Stimulated activated CD4-positive, alpha-beta T cell treated with anti-CD3 and anti-CD28 coated beads, Interleukin-4, amount 100 ng/mL, for 1 hour (primary cell): ENCODE results near the gene UBXN7.
"Not testable (repeated sequence)": the region's sequence is repeated elsewhere in the genome, so short reads cannot be mapped to it uniquely, and the experiment has no call there.

ENCODE experiments used
- DNase-seq: peaks from one replicate; pipeline ENCODE4 v3.0.0-alpha.2; 2020

Gene UBXN7

DNA sequence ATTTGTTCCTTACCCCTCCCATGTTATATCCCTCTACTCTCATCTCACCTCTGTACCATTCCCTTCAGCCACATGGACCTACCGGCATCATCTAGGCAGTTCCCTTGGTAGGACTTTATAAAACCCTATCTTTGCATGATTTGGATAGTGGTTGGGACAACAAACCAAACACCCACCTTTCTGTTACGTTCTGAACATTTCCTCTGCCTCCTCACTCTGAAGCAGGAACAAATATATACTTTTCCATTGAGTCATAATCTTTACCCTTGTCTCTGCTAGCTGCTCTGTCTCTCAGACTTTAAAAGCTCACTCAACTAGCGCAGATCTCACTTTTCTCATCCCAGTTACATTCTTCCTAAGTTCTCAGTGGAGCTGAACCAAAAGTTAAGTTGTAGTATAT lies 17.8 kb downstream of the UBXN7 start:
- DNase-seq = no peak

DNA sequence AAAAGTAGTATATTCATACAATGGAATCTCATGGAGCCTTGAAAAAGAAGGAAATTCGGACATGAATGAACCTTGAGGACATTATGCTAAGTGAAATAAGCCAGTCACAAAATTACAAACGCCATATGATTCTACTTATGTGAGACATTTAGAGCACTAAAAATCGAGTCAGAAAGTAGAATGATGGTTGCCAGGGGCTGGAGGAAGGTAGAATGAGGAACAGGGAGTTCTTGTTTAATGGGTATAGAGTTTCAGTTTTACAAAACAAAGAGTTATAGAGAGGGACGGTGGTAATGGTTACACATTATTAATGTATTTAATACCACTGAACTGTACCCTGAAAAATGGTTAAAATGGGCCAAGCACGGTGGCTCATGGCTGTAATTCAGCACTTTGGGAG lies 19.5 kb downstream of the UBXN7 start:
- no peak for DNase-seq

DNA sequence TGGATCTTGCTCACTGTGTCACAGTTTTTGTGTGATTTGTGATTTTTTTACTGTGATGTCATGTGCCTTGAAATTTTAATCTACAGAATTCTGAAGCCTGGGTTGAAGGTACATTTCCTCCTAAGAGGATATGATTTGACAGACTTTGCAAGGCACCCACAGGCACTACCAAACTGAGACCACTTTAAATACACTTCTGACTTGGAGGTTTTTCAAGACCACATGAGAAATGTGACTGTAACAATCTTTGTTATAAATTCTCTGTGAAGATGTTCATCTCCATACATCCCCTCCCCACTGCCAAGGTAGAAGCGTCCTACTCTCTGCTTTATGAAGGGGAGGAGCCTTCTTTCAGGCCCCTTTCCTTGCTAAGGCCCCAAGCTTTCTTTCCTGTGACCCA lies 22.8 kb downstream of the UBXN7 start:
- DNase-seq = no peak

DNA sequence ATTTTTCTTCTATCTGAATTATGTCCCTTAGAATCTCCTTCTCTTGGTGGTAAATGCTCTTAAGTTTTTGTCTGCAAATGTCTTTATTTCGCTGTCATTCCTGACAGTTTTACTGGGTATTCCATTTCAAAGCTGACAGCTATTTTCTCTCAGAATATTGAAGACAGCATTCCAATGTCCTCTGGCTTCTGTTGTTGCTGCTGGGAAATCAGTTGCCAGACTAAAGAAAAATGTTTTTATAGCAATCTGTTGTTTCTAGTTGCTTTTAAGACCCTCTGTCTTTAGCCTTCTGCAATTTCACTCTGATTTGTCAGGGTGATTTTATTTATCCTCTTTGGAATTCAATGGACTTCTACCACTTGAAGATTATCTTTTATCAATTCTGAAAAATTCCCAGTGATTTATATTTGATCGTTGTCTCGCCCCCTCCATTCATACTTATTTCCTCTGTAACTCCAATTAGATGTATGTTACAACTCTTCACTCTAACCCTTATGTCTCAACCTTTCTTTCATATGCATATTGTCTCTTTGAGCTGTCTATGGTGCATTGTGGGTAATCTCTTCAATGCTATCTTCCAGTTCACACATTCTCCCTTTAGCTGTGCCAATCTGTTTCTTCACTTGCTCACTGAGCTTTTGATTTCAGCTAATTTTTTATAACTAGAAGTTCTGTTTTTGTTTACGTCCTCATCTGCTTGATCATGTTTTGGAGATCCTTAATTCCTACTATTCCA lies 23.5 kb downstream of the UBXN7 start:
- no peak for DNase-seq

DNA sequence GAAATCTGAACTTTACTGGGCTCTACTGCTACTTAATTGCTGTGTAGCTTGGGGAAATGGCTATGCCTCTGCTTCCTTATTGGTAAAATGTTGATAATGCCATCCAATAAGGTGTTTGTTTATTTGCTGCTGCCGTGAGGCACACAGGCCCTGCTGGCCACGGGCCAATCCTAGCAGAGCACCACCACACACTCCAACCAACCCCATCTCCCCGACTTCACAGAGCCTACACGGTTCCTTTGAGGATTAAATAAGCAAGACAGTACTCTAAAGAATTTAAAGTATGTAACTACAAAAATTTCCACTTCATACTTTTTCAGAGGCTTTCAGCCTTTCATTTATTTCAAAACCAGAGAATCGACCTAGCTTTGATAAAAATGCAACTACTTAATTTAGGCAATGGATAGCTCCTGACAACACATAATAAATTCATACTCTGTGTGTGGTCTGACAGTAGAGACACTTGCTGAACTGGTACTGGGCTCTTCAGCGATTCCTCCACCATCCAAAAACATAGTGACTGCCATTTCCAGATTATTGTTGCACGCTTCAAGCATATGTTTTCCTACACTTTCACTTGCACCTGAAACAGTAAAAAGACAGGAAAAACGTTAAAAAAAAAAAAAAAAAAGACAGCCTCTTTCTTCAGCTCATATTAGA lies 25.3 kb downstream of the UBXN7 start:
- no peak for DNase-seq

DNA sequence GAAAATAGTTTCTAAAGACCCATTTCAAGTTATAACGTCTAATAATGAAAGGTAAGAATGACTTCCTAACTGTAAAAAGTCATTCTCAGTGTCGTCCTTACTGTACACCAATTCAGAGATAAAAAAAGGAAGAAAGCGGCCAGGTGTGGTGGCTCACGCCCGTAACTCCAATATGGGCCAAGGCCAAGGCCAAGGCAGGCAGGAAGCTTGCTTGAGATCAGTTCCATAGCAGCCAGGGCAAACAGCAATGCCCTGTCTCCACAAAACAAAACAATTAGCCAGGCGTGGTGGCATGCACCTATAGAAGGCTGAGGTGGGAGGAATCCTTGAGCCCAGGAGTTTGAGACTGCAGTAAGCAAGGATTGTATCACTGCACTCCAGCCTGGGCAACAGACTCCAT lies 31.9 kb downstream of the UBXN7 start:
- no peak for DNase-seq

DNA sequence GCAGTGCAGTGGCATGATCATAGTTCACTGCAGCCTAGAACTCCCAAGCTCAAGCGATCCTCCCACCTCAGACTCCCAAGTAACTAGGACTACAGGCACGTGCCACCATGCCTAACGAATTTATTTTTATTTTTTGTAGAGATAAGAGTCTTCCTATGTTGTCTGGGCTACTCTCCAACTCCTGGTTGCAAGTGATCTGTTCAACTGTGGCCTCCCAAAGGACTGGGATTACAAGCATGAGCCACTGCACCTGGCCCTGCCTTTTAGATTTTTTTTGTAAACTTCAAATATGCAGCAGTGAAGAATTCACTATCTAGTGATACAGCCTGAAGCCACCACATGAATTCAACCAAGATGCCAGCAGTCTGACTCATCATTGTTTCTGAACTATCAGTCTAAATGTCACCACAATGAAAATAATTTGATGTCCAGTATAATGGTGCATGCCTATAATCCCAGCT lies 32.7 kb downstream of the UBXN7 start:
- no peak for DNase-seq

DNA sequence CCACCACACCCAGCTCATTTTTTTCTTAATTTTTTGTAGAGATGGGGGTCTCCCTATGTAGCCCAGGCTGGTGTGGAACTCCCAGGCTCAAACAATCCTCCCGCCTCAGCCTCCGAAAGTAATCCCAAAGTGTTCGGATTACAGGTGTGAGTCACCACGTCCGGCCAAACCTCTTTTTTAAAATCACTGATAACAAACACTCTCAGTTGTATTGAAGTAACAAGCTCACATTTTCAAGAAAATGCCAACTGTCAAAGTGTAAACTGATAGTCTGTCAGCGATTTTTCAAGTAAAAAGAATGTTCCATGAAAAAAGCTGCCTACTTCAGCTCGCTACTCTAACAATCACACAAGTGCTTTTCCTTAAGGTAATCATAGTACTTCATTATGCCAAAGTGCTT lies 33.4 kb downstream of the UBXN7 start:
- no peak for DNase-seq

DNA sequence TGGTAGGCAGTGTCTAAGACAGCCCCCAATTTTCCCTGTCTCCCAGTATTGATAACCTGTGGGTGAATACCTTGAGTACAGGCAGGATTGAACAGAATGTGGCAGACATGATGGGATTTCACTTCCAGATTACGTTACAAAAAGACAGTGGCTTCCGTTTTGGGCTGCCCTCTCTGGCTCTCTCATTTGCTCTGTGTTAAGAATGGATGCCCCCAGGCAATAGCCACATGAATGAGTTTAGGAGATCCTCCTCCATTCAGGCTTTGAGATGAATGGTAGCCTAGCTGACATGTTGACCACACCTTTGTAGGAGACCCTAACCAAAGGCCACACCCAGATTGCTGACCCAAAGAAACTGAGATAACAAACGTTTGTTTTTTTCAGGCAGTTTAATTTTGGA lies 34.3 kb downstream of the UBXN7 start:
- no peak for DNase-seq

DNA sequence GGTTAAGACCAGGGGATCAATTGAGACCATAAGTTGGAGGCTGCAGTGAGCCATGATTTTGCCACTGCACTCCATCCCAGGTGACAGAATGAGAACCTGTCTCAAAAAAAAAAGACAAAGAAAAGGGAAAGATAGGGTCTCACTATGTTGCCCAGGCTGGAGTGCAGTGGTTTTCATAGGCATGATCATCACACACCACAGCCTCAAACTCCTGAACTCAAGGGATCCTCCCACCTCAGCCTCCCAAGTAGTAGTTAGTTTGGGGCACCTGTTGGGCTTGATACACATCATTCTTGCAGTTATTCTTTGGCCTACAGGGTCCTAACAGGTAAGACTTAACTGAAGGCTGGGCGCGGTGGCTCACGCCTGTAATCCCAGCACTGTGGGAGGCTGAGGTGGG lies 42.1 kb downstream of the UBXN7 start:
- no peak for DNase-seq

DNA sequence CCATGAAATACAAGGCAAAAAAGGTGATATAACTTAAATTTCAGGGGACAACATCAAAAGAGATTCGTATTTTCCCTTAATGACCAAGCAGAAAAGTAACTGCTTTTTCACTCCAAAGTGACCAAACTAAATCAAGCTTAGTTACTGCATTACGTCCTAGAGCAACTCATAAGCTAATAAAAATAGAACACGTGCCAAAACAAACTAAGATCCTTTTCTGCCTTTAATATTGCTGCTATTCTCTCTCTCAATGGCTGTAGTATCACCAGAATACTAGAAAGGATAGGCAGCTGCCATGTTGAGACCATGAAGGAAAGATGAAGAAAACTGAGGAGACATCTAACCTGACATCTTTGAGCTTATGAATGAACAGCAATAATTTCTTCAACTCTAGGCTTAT lies 43.3 kb downstream of the UBXN7 start:
- no peak for DNase-seq

DNA sequence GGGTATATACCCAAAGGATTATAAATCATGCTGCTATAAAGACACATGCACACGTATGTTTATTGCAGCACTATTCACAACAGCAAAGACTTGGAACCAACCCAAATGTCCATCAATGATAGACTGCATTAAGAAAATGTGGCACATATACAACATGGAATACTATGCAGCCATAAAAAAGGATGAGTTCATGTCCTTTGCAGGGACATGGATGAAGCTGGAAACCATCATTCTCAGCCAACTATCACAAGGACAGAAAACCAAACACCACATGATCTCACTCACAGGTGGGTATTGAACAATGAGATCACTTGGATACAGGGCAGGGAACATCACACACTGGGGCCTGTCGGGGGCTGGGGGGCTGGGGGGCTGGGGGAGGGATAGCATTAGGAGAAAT lies 44.3 kb downstream of the UBXN7 start:
- DNase-seq = not testable (repeated sequence)

DNA sequence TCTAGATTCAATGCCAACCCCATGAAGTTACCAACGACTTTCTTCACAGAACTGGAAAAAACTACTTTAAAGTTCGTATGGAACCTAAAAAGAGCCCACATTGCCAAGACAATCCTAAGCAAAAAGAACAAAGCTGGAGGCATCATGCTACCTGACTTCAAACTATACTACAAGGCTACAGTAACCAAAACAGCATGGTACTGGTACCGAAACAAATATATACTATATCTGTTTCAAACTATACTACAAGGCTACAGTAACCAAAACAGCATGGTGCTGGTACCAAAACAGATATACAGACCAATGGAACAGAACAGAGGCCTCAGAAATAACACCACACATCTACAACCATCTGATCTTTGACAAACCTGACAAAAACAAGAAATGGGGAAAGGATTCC lies 45.4 kb downstream of the UBXN7 start:
- not testable (repeated sequence) for DNase-seq

DNA sequence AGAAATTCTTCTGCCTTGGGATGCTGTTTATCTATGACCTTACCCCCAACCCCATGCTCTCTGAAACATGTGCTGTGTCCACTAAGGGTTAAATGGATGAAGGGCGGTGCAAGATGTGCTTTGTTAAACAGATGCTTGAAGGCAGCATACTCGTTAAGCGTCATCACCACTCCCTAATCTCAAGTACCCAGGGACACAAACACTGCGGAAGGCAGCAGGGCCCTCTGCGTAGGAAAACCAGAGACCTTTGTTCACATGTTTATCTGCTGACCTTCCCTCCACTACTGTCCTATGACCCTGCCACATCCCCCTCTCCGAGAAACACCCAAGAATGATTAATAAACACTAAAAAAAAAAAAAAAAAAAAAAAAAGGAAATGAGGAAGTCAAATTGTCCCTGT lies 46.2 kb downstream of the UBXN7 start:
- not testable (repeated sequence) for DNase-seq

DNA sequence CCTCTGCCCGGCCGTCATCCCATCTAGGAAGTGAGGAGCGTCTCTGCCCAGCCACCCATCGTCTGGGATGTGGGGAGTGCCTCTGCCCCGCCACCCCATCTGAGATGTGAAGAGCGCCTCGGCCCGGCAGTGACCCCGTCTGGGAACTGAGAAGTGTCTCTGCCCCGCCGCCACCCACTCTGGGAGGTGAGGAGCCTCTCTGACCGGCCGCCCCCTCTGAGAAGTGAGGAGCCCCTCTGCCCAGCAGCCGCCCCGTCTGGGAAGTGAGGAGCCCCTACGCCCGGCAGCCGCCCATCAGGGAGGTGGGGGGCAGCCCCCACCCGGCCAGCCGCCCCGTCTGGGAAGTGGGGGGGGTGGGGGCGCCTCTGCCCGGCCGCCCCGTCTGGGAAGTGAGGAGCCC lies 46.8 kb downstream of the UBXN7 start:
- not testable (repeated sequence) for DNase-seq

DNA sequence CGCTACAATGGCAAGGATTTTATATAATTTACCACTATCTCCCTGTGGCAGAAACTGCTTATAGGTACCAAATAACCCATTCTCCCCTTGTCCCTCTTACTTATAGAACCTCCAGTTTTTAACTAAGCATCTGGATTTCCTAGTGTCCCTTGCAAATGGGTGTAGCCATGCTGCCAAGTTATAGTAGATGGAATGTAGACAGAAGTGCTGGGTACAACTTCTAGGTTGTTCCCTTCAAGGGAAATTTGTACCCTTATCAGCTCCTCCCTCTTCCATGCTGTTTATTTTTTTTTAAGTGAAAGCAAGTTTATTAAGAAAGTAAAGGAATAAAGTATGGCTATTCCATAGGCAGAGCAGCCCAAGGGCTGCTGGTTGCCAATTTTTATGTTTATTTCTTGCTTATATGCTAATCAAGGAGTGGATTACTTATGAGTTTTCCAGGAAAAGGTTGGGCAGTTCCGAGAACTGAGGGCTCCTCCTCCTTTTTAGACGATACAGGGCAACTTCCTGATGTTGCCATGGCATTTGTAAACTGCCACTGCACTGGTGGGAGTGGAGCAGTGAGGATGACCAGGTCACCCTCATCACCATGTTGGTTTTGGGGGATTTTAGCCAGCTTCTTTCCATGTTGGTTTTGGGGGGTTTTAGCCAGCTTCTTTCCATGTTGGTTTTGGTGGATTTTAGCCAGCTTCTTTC lies 53.9 kb downstream of the UBXN7 start:
- no peak for DNase-seq

DNA sequence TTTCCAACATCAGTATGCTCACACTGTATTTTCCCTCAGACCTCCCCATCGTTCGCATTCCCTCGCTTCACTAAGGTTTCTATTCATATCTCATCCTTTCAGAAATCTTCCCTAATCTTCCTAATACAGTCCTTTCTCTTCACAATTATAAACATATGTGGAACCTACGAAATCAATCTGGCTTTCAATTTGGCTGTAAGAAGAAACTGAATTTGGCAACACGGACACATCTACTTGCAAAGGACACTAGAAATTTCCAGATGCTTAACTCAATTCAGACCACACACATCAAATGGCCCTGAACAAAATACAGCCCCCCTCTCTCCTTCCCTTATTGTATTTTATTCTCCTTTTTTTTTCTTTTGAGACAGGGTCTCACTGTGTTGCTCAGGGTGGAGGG lies 54.9 kb downstream of the UBXN7 start:
- DNase-seq = no peak

DNA sequence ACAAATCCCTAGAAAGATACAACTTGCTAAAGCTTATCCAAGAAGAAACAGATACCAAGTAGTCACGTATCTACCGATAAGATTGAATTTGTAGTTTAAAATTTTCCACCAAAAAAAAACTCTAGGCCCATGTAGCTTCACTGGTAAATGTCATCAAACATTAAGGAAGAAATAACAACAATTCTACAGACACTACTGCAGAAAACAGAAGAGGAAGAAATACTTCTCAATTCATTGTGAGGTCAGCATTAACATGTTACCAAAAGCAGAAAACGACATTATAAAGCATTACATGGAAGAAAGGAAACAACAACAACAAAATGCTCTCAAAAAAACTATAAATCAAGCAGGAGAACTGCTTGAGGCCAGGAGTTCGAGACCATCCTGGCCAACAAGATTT lies 66.5 kb downstream of the UBXN7 start:
- DNase-seq = no peak

DNA sequence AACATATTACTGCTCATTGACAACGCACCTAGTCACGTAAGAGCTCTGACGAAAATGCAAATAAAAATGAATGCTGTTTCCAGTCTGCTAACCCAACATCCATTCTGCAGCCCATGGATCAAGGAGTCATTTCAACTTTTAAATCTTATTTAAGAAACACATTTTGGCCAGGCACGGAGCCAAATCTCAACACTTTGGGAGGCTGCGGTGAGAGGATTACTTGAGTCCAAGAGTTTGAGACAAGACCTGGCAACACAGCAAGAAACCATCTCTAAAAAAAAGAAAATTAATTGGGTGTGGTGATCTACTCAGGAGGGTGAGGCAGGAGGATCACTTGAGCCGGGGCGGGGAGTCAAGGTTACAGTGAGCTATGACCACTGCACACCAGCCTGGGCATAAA lies 71.6 kb downstream of the UBXN7 start:
- no peak for DNase-seq

DNA sequence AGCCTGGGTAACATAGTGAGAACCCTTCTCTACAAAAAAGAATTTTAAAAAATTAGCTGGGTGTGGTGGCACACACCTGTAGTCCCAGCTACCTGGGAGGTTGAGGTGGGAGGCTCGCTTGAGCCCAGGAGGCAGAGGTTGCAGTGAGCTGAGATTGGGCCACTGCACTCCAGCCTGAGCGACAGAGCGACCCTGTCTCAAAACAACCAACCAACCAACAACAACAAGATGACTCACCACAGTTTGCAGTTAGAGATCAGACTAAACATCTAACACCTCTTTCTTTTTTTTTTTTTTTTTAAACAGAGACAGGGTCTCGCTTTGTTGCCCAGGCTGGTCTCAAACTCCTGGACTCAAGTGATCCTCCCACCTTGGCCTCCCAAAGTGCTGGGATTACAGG lies 73.7 kb downstream of the UBXN7 start:
- not testable (repeated sequence) for DNase-seq

DNA sequence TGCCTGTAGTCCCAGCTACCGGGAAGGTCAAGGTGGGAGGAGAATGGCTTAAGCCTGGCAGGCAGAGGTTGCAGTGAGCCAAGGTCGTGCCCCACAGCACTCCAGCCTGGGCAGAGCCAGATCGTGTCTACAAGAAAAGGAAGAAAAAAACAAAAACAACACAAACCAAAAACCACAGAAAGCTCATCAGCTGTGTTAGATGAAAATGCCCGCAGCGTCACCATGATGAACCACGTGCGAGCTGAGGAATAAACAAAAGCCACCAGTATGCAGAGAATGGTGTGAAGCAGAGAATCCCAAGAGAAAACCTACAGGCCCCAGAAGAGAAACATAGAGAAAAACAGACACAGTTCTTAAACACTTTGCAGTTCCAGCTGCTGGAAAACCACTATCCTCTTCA lies 74.3 kb downstream of the UBXN7 start:
- DNase-seq = no peak

DNA sequence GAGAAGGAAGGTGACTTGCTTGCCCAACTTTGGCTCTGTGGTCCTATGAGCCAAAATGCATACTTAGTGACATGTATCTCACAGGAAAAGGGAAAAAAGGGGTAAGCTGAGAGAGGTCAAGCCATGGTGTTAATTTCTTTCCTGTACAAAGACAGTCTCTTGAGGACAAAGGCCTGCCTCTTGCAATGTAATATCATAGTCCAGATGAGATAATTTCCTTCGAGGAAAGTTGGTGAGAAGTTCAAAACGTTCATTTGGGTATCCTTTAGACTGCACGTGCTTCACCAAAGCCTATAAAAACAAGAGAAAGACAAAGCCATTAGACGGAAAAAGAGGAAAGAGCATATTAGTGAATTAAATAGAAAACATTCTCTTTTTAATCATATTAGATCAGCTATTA lies 75.7 kb downstream of the UBXN7 start:
- no peak for DNase-seq

DNA sequence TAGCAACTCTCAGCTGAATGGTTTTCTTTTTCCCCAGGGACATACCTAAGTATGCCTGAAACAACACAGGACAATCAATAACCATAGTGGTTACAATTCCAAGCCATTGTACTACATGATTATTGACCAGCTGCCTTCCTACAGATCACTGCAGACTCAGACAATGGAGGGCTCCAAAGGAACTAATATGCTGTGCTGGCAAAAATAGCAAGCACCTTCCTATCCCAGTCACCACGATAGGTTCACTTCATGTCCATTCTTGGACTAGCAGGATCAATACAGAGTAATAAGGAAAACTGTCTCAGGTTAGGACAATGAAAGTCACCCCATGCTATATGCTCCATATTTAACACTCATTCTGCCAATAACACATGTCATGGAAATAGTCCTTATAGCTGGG lies 76.6 kb downstream of the UBXN7 start:
- no peak for DNase-seq

DNA sequence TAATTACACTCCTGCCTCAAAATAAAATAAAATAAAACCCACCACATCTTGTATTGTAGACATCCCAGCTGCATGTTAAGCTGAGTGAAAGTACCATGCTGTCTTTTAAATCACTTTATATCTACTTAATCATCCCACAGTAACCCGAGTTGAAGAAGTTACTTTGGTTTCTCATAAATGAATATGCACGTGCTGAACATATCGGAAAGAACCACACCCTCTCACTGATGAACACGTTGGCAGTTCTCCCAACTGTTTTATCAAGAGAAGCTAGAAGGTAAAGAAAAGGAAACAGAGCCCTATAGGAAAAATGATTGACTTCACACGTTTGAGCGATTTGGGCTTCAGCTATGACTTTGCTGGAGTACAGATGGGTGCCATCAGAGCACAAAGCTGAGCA lies 78.1 kb downstream of the UBXN7 start:
- no peak for DNase-seq
